Stimulated activated CD8-positive, alpha-beta memory T cell treated with anti-CD3 and anti-CD28 coated beads, Interleukin-7, amount 100 ng/mL, for 4 hours (primary cell): ENCODE data around the gene ENOPH1.
"Not testable (repeated sequence)": the region's sequence is repeated elsewhere in the genome, so short reads cannot be mapped to it uniquely, and the experiment has no call there.

Source experiments
- DNase-seq, 2 donors: peaks; one replicate each; pipeline ENCODE4 v3.0.0-alpha.2; 2020; ENCODE audit warnings: low read depth in 2 of 2

ENOPH1 gene

GRCh38 chr4:82469791-82470345 lies 39.5 kb downstream of the ENOPH1 start:
- DNase-seq = no peak

DNA sequence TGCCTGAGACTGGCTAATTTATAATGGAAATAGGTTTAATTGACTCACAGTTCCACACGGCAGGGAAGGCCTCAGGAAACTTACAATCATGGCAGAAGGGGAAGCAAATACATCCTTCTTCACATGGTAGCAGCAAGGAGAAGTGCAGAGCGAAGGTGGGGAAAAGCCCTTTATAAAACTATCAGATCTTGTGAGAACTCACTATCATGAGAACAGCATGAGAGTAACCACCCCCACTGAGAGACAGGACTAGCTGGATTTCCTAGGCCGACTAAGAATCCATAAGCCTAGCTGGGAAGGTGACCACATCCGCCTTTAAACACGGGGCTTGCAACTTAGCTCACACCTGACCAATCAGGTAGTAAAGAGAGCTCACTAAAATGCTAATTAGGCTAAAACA lies 42.7 kb downstream of the ENOPH1 start:
- DNase-seq = not testable (repeated sequence)

DNA sequence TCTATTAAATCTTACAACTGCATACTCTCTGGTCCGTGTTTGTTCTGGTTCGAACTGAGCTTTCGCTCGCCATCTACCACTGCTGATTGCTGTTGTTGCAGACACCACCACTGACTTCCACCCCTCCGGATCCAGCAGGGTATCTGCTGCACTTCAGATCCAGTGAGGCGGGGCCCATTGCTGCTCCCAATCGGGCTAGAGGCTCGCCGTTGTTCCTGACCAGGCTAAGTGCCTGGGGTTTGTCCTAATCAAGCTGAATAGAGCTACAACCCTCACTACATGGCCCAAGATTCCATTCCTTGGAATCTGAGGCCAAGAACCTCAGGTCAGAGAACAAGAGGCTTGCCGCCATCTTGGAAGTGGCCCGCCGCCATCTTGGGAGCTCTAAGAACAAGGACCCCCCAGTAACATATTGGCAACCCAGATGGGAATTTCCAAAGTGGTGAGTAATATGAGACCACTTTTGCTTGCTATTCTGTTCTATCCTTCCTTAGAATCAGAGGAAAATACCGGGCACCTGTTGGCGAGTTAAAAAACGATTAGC lies 43.3 kb downstream of the ENOPH1 start:
- DNase-seq = no peak

- not testable (repeated sequence) for DNase-seq
Observed at GRCh38 chr4:82475931-82476330, 45.5 kb downstream of the ENOPH1 start.

- DNase-seq = not testable (repeated sequence)
Observed at GRCh38 chr4:82477469-82477868, 47.1 kb downstream of the ENOPH1 start.

GRCh38 chr4:82479562-82479961 lies 49.2 kb downstream of the ENOPH1 start:
- no peak for DNase-seq

DNA sequence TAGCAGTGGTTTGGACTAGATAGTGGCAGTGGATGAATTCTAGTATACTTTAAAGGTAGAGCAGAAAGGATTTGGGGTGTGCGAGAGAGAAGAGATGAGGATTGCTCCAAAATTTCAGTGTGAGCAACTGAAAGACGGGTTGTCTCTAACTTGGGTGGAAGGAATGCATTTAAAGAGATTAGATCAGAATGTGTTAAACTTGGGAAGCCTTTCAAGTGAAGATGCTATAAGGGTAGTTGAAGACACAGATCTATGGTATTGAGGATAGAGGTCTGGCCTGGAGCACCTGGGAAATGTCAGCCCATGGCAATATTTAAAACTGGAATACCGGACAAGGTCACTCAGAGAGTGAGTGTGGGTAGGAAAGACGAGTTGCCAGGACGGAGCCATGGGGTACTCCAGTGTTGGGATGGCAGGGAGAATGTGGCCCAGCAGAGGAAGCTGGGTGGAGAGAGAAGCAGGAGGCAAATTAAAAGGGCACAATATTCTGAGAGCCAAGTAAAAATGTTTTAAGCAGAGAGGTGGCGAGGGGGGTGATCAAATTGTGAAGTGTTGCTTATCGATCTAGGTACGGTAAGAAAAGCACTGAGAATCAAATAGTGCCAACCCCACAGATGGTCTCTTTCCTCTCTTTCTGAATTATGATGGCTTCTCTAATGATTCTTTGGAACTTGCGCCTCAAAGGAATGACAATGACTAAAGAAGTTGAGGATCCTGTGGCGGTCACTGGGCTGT lies 50.5 kb downstream of the ENOPH1 start:
- no peak for DNase-seq

DNA sequence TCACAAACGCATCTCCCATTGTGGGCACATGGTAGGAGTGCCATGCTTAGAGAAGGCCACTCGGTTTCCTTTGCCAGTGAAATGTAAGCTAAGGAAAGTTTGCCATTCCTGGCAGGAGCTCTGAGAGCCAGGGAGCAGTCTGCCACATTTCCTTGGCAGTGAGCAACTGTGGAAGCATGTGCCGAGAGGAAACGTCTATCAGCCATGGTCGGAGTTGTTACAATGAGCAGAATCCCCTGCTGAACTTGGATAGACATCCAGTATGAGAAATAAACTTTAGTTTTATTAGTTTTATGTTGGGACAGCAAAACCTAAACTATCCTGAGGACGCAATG lies 51.1 kb downstream of the ENOPH1 start:
- no peak for DNase-seq

DNA sequence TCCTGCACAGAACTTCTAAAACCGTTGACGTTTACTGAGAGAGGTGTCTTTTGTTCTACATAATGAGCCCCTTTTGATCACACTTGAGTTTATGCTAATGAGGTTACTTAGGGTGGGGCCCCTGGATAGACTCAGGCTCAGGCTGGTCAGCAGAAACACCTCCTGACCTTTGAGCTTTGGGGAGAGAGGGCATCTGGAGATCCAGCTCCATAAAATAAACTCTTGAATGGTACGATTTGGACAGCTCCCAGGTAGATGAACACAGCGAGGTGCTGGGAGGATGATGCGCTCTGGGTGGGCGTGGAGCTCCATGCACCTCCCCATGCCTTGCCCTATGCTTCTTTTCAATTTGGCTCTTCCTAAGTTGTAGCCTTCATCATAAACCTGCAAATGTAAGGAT lies 52.0 kb downstream of the ENOPH1 start:
- DNase-seq = no peak

DNA sequence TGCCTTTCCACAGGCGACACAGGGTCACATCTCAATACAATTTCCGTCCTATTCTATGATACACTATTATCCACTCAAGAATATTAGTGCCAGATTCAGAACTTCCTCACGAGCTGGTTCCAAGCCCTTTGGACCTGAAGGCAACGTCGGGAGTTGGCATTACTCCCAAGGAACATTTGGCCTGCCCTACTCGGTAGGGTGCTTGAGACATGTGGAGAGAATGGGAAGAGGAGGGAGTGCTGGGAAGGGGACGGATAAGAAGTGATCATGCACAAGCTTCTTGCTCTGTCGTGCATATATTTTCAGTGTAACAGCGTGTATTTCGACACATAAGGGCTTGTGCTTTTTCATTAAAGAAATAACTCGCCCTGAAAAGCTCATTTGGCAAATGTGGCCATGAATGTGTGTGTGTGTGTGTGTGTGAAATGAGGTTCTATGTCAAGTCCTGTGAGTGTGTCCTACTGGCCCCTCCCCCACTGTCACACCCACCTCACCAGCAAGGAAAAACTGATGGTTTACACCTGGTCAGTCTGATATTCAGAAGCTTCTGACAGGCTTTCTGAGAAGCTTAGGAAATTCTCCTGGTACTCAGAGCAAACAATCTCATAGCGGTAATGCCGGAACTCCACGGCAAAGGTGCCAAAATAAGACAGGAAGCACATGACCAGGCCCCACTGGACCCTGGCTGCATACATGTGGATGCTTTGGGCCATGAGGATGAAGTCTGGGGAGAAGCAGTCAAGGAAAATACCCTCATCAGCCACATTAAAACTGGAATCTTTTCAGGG lies 54.8 kb downstream of the ENOPH1 start:
- DNase-seq = no peak

DNA sequence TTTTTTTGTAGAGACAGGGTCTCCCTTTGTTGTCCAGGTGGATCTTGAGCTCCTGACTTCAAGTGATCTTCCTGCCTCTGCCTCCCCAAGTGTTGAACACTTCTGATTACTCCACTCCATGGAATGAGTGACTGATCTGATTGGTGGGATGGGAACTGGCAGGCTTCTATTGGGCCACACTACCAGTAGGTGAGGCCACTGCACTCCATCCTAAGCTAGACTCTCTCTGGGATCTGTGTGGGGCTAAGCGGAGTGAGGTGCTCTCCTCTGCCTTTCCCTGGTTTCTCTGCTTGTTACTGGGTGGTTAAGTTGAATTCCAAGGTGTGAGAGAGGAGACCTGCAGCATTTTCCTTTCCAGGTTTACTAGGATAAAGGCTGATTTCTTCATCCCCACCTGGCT lies 58.7 kb downstream of the ENOPH1 start:
- DNase-seq = no peak

DNA sequence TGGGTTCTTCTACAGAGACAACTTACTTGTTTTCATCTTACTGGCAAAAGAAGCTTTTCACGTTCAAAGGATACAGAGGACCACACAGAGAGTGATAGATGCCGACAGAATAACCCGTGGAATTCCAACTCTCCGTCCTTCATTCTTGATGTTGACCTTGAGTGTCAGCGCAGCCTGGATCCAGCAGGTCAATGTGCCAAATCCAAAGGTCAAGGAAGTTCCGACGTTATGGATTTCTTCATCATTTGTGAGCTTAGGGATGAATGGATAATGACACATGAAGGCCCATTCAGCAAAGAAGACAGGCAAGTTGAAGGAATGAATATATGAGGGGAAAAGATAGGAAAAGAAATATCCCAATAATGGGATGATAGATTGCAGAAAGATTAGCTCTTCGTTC lies 59.6 kb downstream of the ENOPH1 start:
- no peak for DNase-seq

- DNase-seq = no peak
Observed at GRCh38 chr4:82491251-82491960, 61.0 kb downstream of the ENOPH1 start.

- DNase-seq = no peak
Observed at GRCh38 chr4:82493721-82494425, 63.5 kb downstream of the ENOPH1 start.

GRCh38 chr4:82495666-82496065 lies 65.3 kb downstream of the ENOPH1 start:
- no peak for DNase-seq

GRCh38 chr4:82496349-82496748 lies 66.0 kb downstream of the ENOPH1 start:
- DNase-seq = no peak

GRCh38 chr4:82499738-82500434 lies 69.5 kb downstream of the ENOPH1 start:
- DNase-seq = no peak

- no peak for DNase-seq
Observed at GRCh38 chr4:82500435-82501153, 70.2 kb downstream of the ENOPH1 start.

DNA sequence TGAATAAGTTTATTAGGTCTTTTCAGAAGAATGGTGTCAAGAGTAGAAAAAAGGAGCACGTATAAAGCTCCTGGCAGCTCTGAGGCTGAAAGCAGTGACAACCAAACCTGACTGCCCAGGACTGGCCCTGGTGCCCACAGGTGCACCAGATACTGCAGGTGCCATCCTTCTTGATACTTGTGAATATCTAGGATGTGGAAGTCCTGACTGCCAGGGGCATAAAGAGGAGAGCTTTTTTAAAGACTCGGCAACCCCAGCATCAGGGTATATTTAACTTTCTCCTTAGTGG lies 70.7 kb downstream of the ENOPH1 start:
- no peak for DNase-seq

GRCh38 chr4:82508011-82508410 lies 77.6 kb downstream of the ENOPH1 start:
- DNase-seq = no peak
